Adipocyte (in vitro differentiated cells): ENCODE results near the gene TRABD2A.

Experiments used
- DNase-seq: peaks from one replicate; pipeline ENCODE4 v3.0.0-alpha.2; 2015; ENCODE audit warnings: low read depth
- H3K27me3 ChIP-seq: replicated peaks from 2 replicates; pipeline ENCODE4 v1.7.0; 2013; ENCODE audit warnings: mild to moderate bottlenecking, low read length, moderate library complexity; ENCODE audit not compliant: control insufficient read depth, insufficient read depth
- H3K36me3 ChIP-seq: 2 replicates; pipeline ENCODE4 v1.7.0; 2013; ENCODE audit warnings: low read length, mild to moderate bottlenecking, moderate library complexity; ENCODE audit not compliant: control insufficient read depth, insufficient read depth, severe bottlenecking
- H3K4me1 ChIP-seq: 2 replicates; pipeline ENCODE4 v1.7.0; 2013; ENCODE audit warnings: mild to moderate bottlenecking, low read length, moderate library complexity; ENCODE audit not compliant: control insufficient read depth, insufficient read depth
- H3K4me3 ChIP-seq: 2 replicates; pipeline ENCODE4 v1.7.0; 2013; ENCODE audit warnings: mild to moderate bottlenecking, low read length, moderate library complexity
- H3K9ac ChIP-seq: 2 replicates; pipeline ENCODE4 v1.7.0; 2013; ENCODE audit warnings: mild to moderate bottlenecking, low read length, moderate library complexity
- H3K9me3 ChIP-seq: 2 replicates; pipeline ENCODE4 v1.7.0; 2013; ENCODE audit warnings: mild to moderate bottlenecking, low read length, moderate library complexity; ENCODE audit not compliant: control insufficient read depth

The TRABD2A gene

DNA sequence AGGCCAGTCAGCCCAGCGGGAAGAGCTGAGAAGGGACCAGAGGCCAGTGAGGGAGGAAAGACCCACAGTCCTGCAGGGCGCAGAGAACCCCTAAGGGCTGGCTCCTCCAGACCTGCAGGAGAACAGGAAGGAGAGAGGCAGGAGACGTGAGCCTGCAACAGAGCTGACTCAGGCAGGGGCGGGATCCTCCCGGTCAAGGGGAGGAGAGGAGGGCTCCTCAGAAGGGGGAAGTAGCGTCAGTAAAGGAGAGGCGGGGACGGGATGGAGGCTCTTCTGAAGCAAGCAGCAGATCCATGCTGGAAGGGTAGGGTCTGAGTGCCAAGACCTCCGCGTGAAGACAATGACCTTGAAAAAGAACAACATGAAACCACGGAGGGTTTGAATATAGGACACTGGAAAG, 50.8 kb downstream of the TRABD2A start:
- H3K4me1 ChIP-seq = no peaks in the 10 kb centered on the region
- DNase-seq = no peak
- H3K27me3 ChIP-seq = no peaks in the 10 kb centered on the region
- no peak overlapping the region for H3K4me3 ChIP-seq
- no peaks in the 10 kb centered on the region for H3K9me3 ChIP-seq
- no peak overlapping the region for H3K9ac ChIP-seq
- no peaks in the 10 kb centered on the region for H3K36me3 ChIP-seq

DNA sequence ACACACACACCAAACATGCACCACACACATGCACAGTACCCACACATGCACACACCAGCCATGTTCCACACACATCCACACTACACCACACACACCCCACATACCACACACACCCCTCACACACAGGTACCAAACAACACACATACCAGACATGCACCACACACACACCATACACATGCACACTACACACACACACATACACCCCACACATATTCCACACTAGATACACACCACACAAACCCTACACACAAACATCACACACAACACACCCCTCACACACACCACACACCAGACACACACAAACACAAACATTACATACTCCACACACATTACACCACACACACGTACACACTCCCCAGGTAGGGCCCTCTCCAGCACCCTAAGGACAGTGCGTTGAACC, 51.2 kb downstream of the TRABD2A start:
- Histone ChIP-seq H3K36me3 (no peaks in the 10 kb centered on the region), H3K9me3 (no peaks in the 10 kb centered on the region), H3K9ac (no peak overlapping the region), H3K27me3 (no peaks in the 10 kb centered on the region), H3K4me1 (no peaks in the 10 kb centered on the region), H3K4me3 (no peak overlapping the region)
- DNase-seq = no peak

DNA sequence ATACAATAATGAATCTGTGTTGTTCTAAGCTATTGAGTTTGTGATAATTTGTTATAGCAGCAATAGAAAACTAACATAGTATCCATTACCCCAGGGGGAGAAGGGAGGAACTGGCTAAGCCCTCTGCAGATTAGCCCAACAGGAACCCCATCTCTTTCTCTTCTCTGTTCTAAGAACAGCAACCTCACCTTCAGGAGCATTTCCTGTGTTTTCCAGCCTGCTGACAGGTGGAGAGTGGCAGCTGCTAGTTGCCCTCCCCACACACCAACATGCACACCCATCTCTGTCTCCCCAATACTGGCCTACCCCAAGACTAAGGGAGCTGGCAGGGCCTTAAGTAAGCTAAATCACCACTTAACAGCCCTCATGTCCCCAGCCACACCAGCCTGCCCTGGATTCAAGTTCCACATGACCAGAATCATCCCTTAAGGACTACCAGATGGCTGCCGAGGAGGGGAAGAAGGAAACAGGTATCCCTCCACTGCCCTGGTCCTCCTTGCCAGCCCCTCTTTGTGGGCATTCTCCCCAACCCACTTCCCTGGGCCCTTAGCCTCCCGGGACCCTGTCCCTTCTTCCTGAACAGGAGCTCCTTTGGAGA, 52.8 kb downstream of the TRABD2A start:
- Histone ChIP-seq H3K4me3 (no peak overlapping the region), H3K4me1 (no peaks in the 10 kb centered on the region), H3K9me3 (no peaks in the 10 kb centered on the region), H3K9ac (no peak overlapping the region), H3K36me3 (no peaks in the 10 kb centered on the region), H3K27me3 (no peaks in the 10 kb centered on the region)
- DNase-seq = no peak

DNA sequence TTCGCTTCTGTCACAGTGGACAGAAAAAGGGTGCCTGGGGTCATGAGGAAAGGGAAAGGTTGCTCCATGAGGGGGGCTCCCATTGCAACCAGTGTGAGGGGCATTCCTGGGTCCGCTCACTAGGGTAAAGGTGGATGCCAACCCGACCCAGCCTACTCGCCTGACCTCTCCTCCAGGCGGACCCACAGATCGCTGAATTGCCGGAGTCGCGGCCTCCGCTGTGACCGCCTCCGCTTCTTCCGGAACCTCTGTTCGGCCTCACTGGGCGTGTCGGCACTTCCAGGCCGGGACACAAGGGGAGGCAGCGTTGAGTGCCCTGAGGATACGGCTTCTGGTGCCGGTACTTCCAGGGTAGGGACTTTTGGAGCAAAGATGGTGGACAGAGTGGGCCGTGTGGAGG, 57.1 kb downstream of the TRABD2A start:
- no peaks in the 10 kb centered on the region for H3K27me3 ChIP-seq
- no peak overlapping the region for H3K9ac ChIP-seq
- no peaks in the 10 kb centered on the region for H3K9me3 ChIP-seq
- no peak for DNase-seq
- H3K4me3 ChIP-seq = no peak overlapping the region
- no peaks in the 10 kb centered on the region for H3K4me1 ChIP-seq
- no peaks in the 10 kb centered on the region for H3K36me3 ChIP-seq

DNA sequence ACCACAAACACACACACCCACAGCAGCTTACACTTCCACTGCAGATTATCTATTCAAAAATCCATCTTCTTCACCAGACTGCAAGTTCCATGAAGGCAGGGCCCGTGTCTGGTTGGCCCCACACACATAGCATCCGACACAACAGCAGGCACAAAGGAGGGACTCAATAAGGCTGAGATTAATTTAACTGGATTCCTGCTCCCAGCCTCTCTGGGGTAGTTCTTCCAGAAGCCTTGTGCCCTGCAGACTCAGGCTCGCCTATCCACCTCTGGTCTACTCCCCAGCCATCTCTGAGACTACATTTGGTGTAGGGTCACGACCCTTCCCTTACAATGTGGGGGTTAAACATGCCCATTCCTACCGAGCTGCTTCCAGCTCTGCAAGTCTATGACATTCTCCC, 57.7 kb downstream of the TRABD2A start:
- Histone ChIP-seq H3K36me3 (no peaks in the 10 kb centered on the region), H3K4me1 (no peaks in the 10 kb centered on the region), H3K27me3 (no peaks in the 10 kb centered on the region), H3K9me3 (no peaks in the 10 kb centered on the region), H3K4me3 (no peak overlapping the region), H3K9ac (no peak overlapping the region)
- no peak for DNase-seq

DNA sequence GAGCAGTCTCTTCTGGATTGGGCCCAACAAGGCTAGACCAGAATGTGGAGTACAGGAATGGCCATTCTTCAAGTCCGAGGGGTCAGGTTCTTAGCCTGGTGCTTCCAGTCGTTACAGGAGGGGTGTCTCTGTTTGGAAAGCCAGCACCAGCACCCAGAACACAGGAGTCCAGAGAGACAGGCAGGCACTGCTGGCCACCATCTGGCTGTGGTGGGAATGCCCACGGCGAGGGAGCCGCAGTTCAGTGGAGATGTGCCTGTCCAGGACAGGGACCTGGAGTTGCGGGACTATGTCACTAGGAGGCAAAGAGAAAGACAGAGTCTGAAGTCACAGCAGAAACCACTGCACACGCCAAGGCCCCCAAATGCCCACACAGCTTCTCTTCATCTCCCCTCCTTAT, 59.1 kb downstream of the TRABD2A start:
- no peak overlapping the region for H3K4me3 ChIP-seq
- H3K9me3 ChIP-seq = no peaks in the 10 kb centered on the region
- no peak for DNase-seq
- no peaks in the 10 kb centered on the region for H3K27me3 ChIP-seq
- H3K9ac ChIP-seq = no peak overlapping the region
- no peaks in the 10 kb centered on the region for H3K36me3 ChIP-seq
- no peaks in the 10 kb centered on the region for H3K4me1 ChIP-seq

DNA sequence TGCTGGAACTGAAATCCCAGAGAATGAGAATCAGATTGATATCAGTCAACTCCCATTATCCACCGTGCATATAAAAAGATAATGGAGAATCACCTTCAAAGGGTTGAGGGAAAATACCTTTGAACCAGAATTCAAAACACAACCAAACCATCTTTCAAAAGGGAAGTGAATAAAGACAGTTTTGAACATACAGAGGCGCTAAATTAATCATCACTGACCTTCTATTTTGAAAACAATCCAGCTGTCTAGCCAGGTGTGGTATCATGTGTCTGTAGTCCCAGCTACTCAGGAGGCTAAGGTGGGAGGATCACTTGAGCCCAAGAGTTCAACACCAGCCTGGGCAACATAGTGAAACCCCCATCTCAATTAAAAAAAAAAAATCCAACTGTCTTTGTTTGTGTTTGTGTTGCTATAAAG, 63.6 kb downstream of the TRABD2A start:
- Histone ChIP-seq H3K9me3 (no peaks in the 10 kb centered on the region), H3K4me1 (no peaks in the 10 kb centered on the region), H3K27me3 (peaks cover 4% of the 10 kb centered on the region), H3K36me3 (no peaks in the 10 kb centered on the region), H3K4me3 (no peak overlapping the region), H3K9ac (no peak overlapping the region)
- DNase-seq = no peak

DNA sequence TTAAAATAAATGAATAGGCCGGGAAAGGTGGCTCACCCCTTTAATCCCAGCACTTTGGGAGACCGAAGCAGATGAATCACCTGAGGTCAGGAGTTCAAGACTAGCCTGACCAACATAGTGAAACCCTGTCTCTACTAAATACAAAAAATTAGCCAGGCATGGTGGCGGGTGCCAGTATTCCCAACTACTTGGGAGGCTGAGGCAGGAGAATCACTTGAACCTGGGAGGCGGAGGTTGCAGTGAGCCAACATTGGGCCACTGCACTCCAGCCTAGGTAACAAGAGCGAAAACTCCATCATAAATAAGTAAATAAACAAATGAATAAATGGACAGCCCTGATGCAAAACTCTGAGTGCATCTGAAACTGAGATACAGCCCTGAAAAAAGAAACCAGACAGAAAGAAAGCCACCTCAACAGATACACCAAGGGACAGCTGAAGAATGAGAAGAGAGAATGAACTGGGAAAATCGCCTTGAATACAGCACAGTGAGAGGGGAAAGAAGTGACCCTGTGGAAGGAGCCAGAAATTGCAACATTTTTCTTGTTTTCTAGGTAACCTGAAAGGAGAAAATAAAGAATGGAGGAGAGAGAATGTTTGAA, 64.4 kb downstream of the TRABD2A start:
- no peaks in the 10 kb centered on the region for H3K4me1 ChIP-seq

DNA sequence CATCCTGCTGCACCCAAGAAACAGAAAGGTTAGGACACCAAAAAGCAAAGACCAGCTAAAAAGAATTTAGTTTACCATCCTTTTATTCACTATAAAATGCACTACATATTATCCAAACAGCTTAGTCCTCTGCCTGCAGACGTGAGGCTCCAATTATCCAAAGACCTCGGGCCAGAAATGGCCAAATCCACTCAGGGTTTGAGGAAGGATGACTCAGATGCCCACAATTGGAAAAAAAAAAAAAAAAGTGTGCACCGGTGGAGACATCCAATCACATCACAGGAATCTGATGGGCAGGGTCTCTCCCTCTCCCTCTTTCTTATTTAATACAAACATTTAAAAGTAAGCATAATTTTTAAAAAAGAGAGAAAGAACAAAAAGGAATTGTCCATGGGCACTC, 65.7 kb downstream of the TRABD2A start:
- no peak overlapping the region for H3K4me3 ChIP-seq
- H3K4me1 ChIP-seq = no peaks in the 10 kb centered on the region
- H3K36me3 ChIP-seq = no peaks in the 10 kb centered on the region
- peaks cover 4% of the 10 kb centered on the region for H3K27me3 ChIP-seq
- DNase-seq = peak; percentile 48
- H3K9me3 ChIP-seq = no peaks in the 10 kb centered on the region
- H3K9ac ChIP-seq = no peak overlapping the region

More for the DNA sequence above, 64.4 kb downstream of the TRABD2A start:
- no peak overlapping the region for H3K9ac ChIP-seq
- no peaks in the 10 kb centered on the region for H3K9me3 ChIP-seq
- peaks cover 4% of the 10 kb centered on the region for H3K27me3 ChIP-seq
- no peak overlapping the region for H3K4me3 ChIP-seq
- H3K36me3 ChIP-seq = no peaks in the 10 kb centered on the region
- DNase-seq = no peak

DNA sequence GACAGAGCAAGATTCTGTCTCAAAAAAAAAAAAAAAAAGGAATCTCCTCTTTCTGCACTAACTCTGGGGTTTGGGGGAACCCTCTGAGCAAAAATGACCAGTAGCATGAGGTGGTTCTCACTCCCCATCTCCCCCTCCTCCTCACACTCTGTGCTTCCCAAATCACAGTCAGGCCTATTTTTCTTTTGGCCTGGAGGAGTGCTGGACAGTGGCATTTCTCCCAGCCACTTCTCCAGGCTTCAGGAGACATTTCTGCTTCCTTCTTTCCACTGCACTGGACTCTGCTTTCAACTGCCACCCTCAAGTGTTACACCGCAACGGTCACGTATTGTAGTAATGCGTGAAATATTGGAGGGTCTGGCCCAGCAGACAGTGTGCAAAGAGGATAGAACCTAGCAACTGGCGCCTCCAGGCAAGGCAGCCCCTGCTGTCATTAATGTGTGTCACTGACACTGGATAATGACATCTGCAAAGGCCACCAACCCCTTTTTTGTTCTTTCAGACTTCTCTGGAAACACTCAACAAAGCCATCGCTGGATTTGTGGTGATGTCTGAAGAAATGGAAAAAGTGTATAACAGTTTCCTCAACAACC, 68.9 kb downstream of the TRABD2A start:
- no peak for DNase-seq
- Histone ChIP-seq H3K4me3 (no peak overlapping the region), H3K4me1 (peaks cover 8% of the 10 kb centered on the region), H3K9ac (no peak overlapping the region), H3K9me3 (no peaks in the 10 kb centered on the region), H3K36me3 (no peaks in the 10 kb centered on the region), H3K27me3 (peaks cover 4% of the 10 kb centered on the region)

DNA sequence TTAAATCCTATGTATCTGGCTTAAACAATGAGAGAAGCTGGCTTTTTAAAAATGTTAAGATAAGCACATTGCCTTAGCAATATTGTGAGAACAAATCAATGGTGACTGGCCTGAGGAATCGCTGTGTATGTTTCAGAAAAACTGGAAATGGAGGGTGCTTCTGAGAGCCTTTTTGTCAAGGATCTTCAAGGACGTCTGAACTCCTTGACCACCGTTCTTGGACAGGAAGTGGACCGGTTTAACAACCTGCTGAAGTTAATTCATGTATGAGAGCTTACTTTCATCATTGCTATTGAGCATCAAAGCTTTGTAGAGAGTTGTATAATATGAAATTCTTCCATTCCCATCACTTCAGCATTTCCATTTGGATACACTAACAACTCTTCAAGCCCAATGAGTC, 72.6 kb downstream of the TRABD2A start:
- no peak overlapping the region for H3K9ac ChIP-seq
- no peaks in the 10 kb centered on the region for H3K36me3 ChIP-seq

More for the DNA sequence above, 72.6 kb downstream of the TRABD2A start:
- no peaks in the 10 kb centered on the region for H3K27me3 ChIP-seq
- peaks cover 25% of the 10 kb centered on the region for H3K4me1 ChIP-seq
- no peak for DNase-seq
- H3K9me3 ChIP-seq = no peaks in the 10 kb centered on the region
- no peak overlapping the region for H3K4me3 ChIP-seq
